Measurements from ENCODE around the gene DDX46.
"Not testable (repeated sequence)": the region's sequence is repeated elsewhere in the genome, so short reads cannot be mapped to it uniquely, and the experiment has no call there.

DDX46 gene

DNA sequence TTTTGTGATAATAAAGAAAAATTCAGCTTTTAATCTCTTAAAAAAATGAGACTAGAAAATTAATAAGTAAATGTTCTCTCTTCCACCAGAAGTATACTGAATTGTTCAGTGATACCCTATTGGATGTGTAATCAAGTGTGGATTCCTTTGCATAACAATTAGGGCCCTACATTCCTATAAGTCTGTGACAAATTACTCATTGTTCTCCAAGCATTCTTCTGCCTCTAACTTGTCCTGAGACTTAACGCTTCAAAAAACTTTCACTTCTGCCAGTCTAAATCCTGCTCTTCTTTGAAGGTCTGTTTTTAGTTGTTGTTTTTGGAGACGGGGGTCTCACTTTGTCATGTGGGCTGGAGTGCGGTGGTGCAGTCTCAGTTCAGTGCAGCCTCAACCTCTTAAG, 9.2 kb upstream of the DDX46 start:
- no peak for DNase-seq (ENCODE audit: low read depth)
- in situ Hi-C loops (cut with HindIII; ENCODE audit: low sequenced_read_pairs), result no loop called here
- TF ChIP-seq, protein P1, sequence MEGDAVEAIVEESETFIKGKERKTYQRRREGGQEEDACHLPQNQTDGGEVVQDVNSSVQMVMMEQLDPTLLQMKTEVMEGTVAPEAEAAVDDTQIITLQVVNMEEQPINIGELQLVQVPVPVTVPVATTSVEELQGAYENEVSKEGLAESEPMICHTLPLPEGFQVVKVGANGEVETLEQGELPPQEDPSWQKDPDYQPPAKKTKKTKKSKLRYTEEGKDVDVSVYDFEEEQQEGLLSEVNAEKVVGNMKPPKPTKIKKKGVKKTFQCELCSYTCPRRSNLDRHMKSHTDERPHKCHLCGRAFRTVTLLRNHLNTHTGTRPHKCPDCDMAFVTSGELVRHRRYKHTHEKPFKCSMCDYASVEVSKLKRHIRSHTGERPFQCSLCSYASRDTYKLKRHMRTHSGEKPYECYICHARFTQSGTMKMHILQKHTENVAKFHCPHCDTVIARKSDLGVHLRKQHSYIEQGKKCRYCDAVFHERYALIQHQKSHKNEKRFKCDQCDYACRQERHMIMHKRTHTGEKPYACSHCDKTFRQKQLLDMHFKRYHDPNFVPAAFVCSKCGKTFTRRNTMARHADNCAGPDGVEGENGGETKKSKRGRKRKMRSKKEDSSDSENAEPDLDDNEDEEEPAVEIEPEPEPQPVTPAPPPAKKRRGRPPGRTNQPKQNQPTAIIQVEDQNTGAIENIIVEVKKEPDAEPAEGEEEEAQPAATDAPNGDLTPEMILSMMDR (IDR thresholded peaks at IDR 0.05; ENCODE audit: low read depth, low read length, missing control alignments), result no peak
- H3K4me3 ChIP-seq (ENCODE audit: low read depth, low read length), result no peak overlapping the region

DNA sequence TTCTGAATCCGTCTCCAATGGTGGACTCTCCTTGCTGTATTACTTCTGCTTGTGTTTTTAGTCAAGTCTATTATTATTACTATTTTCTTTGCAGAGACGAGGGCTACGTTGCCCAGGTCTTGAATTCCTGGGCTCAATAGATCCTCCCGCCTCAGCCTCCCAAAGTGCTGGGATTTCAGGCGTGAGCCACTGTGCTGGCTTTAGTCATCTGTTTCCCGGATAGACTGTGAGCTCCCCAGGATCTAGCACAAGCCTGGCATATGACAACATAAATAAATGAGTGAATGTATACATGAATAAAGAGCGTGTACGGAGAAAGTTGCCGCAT, 439 bp upstream of the DDX46 start:
- peak overlapping the region; percentile 85 for H3K4me3 ChIP-seq (ENCODE audit: low read depth, low read length)
- in situ Hi-C loops (cut with HindIII; ENCODE audit: low sequenced_read_pairs), result no loop called here
- TF ChIP-seq, protein P1 (IDR thresholded peaks at IDR 0.05; ENCODE audit: low read depth, low read length, missing control alignments), result no peak
- no peak for DNase-seq (ENCODE audit: low read depth)

DNA sequence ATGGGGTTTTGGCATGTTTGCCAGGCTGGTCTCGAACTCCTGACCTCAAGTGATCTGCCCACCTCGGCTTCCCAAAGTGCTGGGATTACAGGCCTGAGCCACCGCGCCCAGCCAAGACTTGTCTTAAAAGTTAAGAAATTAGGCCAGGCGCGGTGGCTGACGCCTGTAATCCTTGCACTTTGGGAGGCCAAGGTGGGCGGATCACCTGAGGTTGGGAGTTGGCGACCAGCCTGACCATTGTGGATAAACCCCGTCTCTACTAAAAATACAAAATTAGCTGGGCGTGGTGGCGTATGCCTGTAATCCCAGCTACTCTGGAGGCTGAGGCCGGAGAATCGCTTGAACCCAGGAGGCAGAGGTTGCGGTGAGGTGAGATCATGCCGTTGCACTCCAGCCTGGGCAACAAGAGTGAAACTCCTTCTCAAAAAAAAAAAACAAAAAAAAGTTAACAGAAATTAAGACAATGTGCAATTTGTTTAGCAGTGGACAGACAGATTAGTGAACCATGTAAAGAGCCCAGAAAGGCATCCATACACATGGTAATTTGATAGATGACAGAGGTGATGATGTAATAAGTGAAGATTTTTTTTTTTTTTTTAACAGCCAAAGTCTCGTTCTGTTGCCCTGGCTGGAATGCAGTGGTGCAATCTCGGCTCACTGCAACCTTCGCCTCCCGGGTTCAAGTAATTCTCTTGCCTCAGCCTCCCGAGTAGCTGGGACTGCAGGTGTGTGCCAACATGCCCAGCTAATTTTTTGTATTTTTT, 9.1 kb downstream of the DDX46 start:
- in situ Hi-C loops (cut with HindIII; ENCODE audit: low sequenced_read_pairs); H3K4me3 ChIP-seq (ENCODE audit: low read depth, low read length); DNase-seq (ENCODE audit: low read depth): not testable (repeated sequence)

DNA sequence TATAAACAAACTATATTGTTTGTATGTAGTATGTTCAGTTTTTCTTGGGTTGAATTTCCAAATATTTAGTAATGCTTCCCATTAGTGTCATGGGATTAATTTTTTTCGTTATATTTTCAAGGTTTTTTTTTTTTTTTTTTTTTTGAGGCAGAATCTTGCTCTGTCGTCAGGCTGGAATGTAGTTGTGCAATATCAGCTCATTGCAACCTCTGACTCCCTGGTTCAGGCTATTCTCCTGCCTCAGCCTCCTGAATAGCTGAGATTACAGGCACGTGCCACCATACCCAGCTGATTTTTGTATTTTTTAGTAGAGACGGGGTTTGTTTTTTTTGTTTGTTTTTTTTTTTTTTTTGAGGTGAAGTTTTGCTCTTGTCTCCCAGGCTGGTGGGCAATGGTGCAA, 10.6 kb downstream of the DDX46 start:
- no peak overlapping the region for H3K4me3 ChIP-seq (ENCODE audit: low read depth, low read length)
- no peak for DNase-seq (ENCODE audit: low read depth)
- TF ChIP-seq, protein P1 (IDR thresholded peaks at IDR 0.05; ENCODE audit: low read depth, low read length, missing control alignments), result no peak
- in situ Hi-C loops (cut with HindIII; ENCODE audit: low sequenced_read_pairs), result no loop called here

DNA sequence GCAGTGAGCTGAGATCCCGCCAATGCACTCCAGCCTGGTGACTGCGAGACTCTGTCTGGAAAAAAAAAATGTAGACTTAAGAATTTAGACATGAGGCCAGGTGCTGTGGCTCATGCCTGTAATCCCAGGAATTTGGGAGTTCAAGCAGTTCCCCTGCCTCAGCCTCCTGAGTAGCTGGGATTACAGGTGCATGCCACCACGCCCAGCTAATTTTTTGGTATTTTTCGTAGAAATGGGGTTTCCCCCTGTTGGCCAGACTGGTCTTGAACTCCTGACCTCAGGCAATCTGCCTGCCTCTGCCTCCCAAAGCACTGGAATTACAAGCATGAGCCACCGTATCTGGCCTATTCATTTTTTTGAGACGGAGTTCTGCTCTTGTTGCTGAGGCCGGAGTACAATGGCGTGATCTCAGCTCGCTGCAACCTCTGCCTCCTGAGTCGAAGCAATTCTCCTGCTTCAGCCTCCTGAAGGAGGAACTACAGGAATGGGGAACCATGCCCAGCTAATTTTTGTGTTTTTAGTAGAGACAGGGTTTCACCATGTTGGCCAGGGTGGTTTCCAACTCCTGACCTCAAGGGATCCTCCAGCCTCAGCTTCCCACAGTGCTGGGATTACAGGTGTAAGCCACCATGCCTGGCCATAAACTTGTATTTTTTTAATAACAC, 14.0 kb downstream of the DDX46 start:
- no peak overlapping the region for H3K4me3 ChIP-seq (ENCODE audit: low read depth, low read length)
- in situ Hi-C loops (cut with HindIII; ENCODE audit: low sequenced_read_pairs), result no loop called here
- DNase-seq (ENCODE audit: low read depth), result no peak
- TF ChIP-seq, protein P1 (IDR thresholded peaks at IDR 0.05; ENCODE audit: low read depth, low read length, missing control alignments), result no peak

DNA sequence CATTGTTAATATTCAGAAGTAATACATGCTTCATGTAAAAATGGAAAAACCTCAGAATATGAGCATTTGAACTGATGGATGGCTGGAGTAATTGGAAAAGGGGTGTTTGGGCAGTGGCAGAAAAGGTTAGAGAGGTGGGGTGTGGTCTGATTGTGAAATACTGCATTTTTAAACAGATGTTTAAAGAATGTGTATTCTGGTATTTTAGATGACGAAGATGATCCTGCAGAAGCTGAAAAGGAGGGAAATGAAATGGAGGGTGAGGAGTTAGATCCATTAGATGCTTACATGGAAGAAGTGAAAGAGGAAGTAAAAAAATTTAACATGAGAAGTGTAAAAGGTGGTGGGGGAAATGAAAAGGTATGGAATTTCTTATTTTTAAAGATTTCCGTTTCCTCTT, 18.8 kb downstream of the DDX46 start:
- no peak for DNase-seq (ENCODE audit: low read depth)
- H3K4me3 ChIP-seq (ENCODE audit: low read depth, low read length), result no peak overlapping the region
- in situ Hi-C loops (cut with HindIII; ENCODE audit: low sequenced_read_pairs), result no loop called here
- TF ChIP-seq, protein P1 (IDR thresholded peaks at IDR 0.05; ENCODE audit: low read depth, low read length, missing control alignments), result no peak

DNA sequence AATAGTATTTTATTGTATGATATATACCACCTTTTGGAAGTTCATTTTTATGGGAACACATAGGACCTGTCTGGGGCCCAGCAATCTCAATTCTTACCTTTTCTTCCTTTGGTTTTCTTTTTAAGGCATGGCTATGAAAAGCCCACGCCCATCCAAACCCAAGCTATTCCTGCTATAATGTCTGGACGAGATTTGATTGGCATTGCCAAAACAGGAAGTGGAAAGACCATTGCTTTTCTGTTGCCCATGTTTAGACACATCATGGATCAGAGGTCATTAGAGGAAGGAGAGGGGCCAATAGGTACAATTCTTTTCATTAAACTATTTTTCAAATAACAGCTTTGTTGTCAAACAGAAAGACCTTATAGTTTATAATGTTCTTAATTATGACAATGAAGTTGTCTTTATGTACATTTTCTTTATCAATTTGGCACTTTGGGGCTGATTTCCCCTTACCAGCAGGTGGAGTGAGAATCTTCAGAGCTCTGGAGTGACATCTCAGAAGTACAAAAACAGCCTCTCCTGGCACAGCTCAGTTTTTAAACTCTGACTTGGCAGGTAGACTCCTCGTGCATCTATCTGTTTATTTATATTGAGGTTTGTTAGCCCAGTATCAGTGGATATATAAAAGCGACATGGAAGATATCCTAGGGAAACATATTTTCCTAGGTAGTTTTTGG, 25.8 kb downstream of the DDX46 start:
- in situ Hi-C loops (cut with HindIII; ENCODE audit: low sequenced_read_pairs), result no loop called here
- no peak for DNase-seq (ENCODE audit: low read depth)
- H3K4me3 ChIP-seq (ENCODE audit: low read depth, low read length), result no peak overlapping the region
- TF ChIP-seq, protein P1 (IDR thresholded peaks at IDR 0.05; ENCODE audit: low read depth, low read length, missing control alignments), result peak; percentile 42
